ENCODE measurements around the gene PRRG1.

DNA sequence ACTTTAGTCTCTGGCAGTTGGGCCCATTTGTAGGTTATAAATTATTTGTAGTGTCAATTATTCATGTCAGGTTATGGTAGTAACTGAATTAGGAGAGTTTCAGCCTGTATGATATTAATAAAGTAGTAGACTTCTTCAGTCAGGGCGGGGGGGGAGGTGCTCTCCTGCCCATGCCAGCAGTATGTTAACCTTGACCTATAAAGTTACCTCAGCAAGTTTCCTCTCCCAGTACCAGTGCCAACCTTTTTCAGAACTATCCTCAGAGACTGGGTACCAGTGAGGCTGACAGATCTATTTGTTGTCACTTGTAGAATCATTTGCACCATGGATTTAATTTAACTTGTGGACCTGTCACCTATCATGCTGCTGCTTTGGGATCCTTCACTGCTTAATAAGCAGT is 88.0 kb downstream of the PRRG1 start:
- TF ChIP-seq, protein P1, sequence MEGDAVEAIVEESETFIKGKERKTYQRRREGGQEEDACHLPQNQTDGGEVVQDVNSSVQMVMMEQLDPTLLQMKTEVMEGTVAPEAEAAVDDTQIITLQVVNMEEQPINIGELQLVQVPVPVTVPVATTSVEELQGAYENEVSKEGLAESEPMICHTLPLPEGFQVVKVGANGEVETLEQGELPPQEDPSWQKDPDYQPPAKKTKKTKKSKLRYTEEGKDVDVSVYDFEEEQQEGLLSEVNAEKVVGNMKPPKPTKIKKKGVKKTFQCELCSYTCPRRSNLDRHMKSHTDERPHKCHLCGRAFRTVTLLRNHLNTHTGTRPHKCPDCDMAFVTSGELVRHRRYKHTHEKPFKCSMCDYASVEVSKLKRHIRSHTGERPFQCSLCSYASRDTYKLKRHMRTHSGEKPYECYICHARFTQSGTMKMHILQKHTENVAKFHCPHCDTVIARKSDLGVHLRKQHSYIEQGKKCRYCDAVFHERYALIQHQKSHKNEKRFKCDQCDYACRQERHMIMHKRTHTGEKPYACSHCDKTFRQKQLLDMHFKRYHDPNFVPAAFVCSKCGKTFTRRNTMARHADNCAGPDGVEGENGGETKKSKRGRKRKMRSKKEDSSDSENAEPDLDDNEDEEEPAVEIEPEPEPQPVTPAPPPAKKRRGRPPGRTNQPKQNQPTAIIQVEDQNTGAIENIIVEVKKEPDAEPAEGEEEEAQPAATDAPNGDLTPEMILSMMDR (conservative IDR thresholded peaks at IDR 0.05; ENCODE audit: low read depth, low read length) = no peak
- TF ChIP-seq EZH2 (IDR thresholded peaks at IDR 0.05; ENCODE audit: low read length, unreplicated experiment) (no peak), EZH2phosphoT487 (IDR thresholded peaks at IDR 0.05; ENCODE audit: borderline replicate concordance, low read length) (no peak)

Measured in PC-3 (cell line).